ENCODE results near the gene PDE11A.
"Not testable (repeated sequence)": the region's sequence is repeated elsewhere in the genome, so short reads cannot be mapped to it uniquely, and the experiment has no call there.

The PDE11A gene

GRCh38 chr2:178059681-178060080, 12.9 kb downstream of the PDE11A start:
- DNase-seq: no peak
- no peaks in the 10 kb centered on the region for H3K36me3 ChIP-seq
- no peaks in the 10 kb centered on the region for H3K9me3 ChIP-seq (ENCODE audit: severe bottlenecking)
- no peak overlapping the region for H3K4me3 ChIP-seq (ENCODE audit: low read depth, low read length)
- no peak for TF ChIP-seq CTCF (IDR thresholded peaks at IDR 0.05; ENCODE audit: low read depth, low read length)
- no peak overlapping the region for H3K27ac ChIP-seq
- no peaks in the 10 kb centered on the region for H3K27me3 ChIP-seq (ENCODE audit: insufficient read depth, low read depth, severe bottlenecking)

- Histone ChIP-seq H3K27me3 (ENCODE audit: insufficient read depth, low read depth, severe bottlenecking) (no peaks in the 10 kb centered on the region), H3K9me3 (ENCODE audit: severe bottlenecking) (no peaks in the 10 kb centered on the region), H3K36me3 (no peaks in the 10 kb centered on the region), H3K27ac (no peak overlapping the region), H3K4me3 (ENCODE audit: low read depth, low read length) (no peak overlapping the region)
- no peak for TF ChIP-seq CTCF (IDR thresholded peaks at IDR 0.05; ENCODE audit: low read depth, low read length)
- DNase-seq: no peak
These were observed 13.5 kb downstream of the PDE11A start for GRCh38 chr2:178059111-178059510.

- Histone ChIP-seq H3K9me3 (ENCODE audit: severe bottlenecking) (no peaks in the 10 kb centered on the region), H3K27me3 (ENCODE audit: insufficient read depth, low read depth, severe bottlenecking) (no peaks in the 10 kb centered on the region), H3K4me3 (ENCODE audit: low read depth, low read length) (no peak overlapping the region), H3K27ac (no peak overlapping the region), H3K36me3 (no peaks in the 10 kb centered on the region)
- DNase-seq: no peak
- TF ChIP-seq CTCF (IDR thresholded peaks at IDR 0.05; ENCODE audit: low read depth, low read length): no peak
These were observed 15.3 kb downstream of the PDE11A start for GRCh38 chr2:178057179-178057680.

- Histone ChIP-seq H3K27ac (no peak overlapping the region), H3K27me3 (ENCODE audit: insufficient read depth, low read depth, severe bottlenecking) (no peaks in the 10 kb centered on the region), H3K4me3 (ENCODE audit: low read depth, low read length) (no peak overlapping the region), H3K36me3 (no peaks in the 10 kb centered on the region), H3K9me3 (ENCODE audit: severe bottlenecking) (no peaks in the 10 kb centered on the region)
- no peak for TF ChIP-seq CTCF (IDR thresholded peaks at IDR 0.05; ENCODE audit: low read depth, low read length)
- no peak for DNase-seq
These were observed 16.2 kb downstream of the PDE11A start for GRCh38 chr2:178056345-178056744.

- H3K36me3 ChIP-seq; DNase-seq; H3K27ac ChIP-seq; H3K4me3 ChIP-seq (ENCODE audit: low read depth, low read length); H3K9me3 ChIP-seq (ENCODE audit: severe bottlenecking); H3K27me3 ChIP-seq (ENCODE audit: insufficient read depth, low read depth, severe bottlenecking): not testable (repeated sequence)
These were observed 21.3 kb downstream of the PDE11A start for GRCh38 chr2:178051257-178051656.

GRCh38 chr2:178047391-178047790, 25.2 kb downstream of the PDE11A start:
- H3K36me3 ChIP-seq: no peaks in the 10 kb centered on the region
- TF ChIP-seq CTCF (IDR thresholded peaks at IDR 0.05; ENCODE audit: low read depth, low read length): no peak
- no peak for DNase-seq
- H3K9me3 ChIP-seq (ENCODE audit: severe bottlenecking): no peaks in the 10 kb centered on the region
- no peaks in the 10 kb centered on the region for H3K27me3 ChIP-seq (ENCODE audit: insufficient read depth, low read depth, severe bottlenecking)
- no peak overlapping the region for H3K4me3 ChIP-seq (ENCODE audit: low read depth, low read length)
- H3K27ac ChIP-seq: no peak overlapping the region

All from WERI-Rb-1 (cell line).